Activated T-cell treated with anti-CD3 and anti-CD28 coated beads for 1 hour (primary cell): Measurements from ENCODE around the gene NME8.

Experiments used
- DNase-seq: peaks from one replicate; pipeline ENCODE4 v3.0.0-alpha.2; 2020; ENCODE audit warnings: low read depth

NME8 gene

DNA sequence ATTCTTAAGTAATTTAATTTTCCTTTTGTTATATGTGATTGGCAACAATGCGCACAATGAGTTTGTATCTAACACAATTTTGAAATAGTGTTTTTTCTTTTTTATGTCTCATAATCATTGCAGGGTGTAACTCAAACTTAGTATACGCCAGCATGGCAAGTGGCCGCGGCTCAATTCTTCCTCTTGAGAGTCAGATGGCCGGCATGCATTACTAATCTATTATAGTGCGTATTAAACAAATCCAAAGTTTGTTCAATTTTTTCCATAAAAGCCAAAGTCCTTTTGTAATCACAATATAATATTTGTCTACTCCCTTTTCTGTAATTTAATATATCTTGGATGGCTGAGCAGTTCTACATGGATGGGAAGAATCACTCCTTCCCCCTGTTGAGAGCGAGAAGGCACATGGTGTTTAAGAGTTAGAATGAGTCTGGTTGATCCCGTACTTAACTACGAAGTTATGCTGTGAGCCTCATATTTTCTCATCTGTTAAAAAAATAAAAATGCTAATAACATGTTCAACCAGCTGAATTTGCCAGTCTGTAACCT, 84.7 kb downstream of the NME8 start:
- DNase-seq, result no peak

DNA sequence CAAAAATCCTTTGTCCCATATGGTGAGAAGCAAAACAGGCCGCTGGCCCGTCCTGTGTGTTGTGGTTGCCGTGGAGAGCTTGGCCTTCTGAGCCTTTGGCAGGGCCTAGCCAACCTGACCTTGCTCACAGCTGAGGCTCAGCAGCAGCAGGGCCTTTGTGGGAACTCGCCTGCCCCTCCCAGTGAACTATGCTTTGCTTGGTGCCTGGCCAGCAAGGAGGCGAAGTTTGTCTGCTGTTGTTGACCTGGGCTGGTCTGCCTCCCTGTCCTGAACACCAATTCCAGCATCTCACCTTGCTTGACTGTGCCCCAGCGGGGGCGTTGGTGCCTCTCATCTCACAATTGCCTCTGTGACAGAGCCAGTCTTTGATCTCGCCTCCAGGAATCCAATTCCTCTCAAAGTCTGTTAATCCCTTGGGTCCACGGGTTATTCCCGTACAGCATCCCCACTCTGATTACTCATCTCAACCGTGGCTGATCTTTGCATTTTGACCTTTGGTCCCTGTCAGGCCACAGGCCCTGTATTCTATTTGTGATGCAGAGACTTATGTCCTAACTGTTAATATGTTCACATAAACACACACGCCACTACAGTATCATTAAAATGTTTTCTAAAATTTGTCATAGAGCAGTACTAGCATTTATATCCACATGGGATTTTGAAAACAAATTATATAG, 94.7 kb downstream of the NME8 start:
- no peak for DNase-seq

DNA sequence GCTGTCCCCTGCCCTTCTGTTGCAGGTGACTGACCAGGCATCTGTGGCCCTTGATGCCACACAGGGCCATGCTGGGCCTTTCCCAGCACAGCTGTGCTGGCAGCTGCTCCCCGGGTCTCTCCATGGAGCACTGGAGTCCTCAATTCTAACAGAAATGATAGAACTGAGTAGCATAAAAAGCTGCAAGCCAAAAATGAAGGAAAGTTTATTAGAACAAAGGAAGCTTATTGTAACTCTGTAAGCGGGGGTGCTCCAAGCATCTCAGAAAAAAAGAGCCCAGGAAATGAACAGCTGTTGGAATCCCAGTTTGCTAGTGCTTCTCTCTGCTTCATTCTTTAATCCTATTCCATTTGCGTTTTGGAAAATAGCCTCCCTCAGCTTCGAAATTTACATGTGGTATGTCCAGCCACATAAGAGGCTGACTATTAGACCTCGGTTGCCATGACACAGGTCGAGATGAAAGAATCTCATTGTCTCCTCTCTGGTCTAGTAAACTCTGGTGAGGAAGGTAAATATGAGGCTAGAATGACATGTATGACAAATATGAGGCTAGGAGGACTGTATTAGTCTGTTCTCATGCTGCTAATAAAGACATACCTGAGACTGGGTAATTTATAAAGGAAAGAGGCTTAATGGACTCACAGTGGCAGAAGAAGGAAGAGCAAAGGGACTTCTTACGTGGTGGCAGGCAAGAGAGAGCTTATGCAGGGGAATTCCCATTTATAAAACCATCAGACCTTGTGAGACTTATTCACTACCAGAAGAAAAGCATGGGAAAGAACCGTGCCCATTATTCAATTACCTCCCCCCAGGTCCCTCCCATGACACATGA, 95.7 kb downstream of the NME8 start:
- no peak for DNase-seq

DNA sequence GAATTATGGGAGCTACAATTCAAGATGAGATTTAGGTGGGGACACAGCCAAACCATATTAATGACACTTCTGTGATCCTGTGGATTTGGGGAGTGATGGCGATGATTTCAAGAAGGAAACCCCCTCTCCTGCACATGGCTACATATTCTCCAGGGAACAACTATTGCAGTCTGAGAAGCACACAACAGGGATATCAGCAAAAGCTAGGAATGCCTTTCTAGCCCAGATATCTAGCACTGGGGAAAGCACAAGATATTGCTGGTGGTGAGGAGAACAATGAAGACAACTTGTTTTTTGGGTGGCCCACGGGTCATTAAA, 96.3 kb downstream of the NME8 start:
- DNase-seq, result no peak

GRCh38 chr7:37945336-37945735, 96.9 kb downstream of the NME8 start:
- DNase-seq, result no peak

DNA sequence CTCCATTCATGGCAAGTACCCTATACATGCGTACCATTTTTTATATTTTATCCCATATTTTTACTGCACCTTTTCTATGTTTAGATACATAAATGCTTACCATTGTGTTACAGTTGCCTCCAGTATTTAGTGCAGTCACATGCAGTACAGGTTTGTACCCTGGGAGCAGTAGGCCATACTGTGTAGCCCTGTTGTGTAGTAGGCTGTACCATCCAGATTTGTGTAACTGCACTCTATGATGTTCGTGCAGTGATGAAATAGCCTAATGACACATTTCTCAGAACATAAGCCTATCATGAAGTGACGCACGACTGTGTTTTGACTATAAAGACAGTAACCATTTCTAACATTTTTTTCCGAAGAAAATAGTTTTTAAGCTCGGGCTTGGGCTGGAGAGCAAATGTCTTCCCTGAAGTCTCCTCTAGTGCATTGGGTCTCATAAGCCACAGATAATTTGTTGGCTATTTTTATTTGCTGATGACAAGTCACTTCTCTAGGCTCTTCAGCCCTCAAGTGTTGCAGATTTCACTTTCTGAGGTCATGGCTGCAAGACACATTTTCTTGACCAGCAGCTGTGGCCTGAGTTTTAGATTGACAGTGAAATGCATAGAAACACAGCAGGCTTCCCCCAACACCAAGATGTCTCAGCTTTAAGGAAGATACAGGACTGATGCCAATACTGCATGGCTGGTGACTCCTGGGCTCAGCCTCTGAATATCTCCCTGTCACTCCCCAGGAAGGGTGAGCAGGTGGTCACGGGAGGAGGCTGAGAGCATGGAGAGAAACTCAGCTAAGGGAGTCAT, 98.9 kb downstream of the NME8 start:
- DNase-seq, result no peak

DNA sequence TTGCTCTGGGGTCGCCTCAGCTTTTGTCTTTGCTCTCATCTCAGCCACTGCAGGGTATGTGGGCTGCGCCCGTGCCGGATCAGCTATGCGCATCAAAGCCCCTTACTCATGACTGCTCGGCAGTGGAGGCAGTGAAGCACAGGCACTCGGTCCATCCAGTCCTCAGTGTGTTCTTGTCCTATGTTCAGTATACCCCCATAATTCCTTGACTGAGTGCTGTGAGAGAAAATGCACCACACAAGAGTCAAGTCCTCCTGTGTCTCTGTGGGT, 99.5 kb downstream of the NME8 start:
- DNase-seq, result no peak
